ENCODE results near the gene FRMPD1.

GRCh38 chr9:37796232-37796631 is 145.5 kb downstream of the FRMPD1 start:
- TF ChIP-seq POLR2A (IDR thresholded peaks at IDR 0.05) (no peak), POLR2AphosphoS5 (IDR thresholded peaks at IDR 0.05) (no peak), EP300 (IDR thresholded peaks at IDR 0.05; ENCODE audit: low read depth) (no peak)
- TF ChIP-seq, protein P1, sequence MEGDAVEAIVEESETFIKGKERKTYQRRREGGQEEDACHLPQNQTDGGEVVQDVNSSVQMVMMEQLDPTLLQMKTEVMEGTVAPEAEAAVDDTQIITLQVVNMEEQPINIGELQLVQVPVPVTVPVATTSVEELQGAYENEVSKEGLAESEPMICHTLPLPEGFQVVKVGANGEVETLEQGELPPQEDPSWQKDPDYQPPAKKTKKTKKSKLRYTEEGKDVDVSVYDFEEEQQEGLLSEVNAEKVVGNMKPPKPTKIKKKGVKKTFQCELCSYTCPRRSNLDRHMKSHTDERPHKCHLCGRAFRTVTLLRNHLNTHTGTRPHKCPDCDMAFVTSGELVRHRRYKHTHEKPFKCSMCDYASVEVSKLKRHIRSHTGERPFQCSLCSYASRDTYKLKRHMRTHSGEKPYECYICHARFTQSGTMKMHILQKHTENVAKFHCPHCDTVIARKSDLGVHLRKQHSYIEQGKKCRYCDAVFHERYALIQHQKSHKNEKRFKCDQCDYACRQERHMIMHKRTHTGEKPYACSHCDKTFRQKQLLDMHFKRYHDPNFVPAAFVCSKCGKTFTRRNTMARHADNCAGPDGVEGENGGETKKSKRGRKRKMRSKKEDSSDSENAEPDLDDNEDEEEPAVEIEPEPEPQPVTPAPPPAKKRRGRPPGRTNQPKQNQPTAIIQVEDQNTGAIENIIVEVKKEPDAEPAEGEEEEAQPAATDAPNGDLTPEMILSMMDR (IDR thresholded peaks at IDR 0.05) = no peak
